K562 (cell line): ENCODE measurements around the gene TRPM2. TPM values are rescaled to one million over a fixed set of nuclear protein-coding genes. Genes with fewer than 3 reads are reported as not detected.

Source experiments
- ATAC-seq: fragments of 200-7000 bp; cut with Tn5 transposase; 3 replicates; pipeline ENCODE4 v1.9.1; 2020; ENCODE audit warnings: moderate library complexity
- BruUV-seq: library from RNA; stranded (reverse); fragments of 400-500 nt; replicated peaks from 2 replicates; lab custom pipeline; 2021; lab: Mats Ljungman, UMichigan
- CTCF ChIA-PET: fragments of 300-600 bp; formaldehyde crosslinking; extraction: SDS; loops from one replicate; lab custom pipeline; 2021; ENCODE audit warnings: low intra/inter-chr PET ratio; lab: Yijun Ruan, JAX
- POLR2A ChIA-PET: fragments of 300-600, 350-650 bp; sonication (Branson Sonifier 250); formaldehyde crosslinking; extraction: SDS; loops from one replicate; lab custom pipeline; 2021; ENCODE audit warnings: antibody characterized with exemption, inconsistent platforms; lab: Yijun Ruan, JAX
- DNase-seq, 4 experiments: peaks; one replicate each; pipeline versions ENCODE4 v3.0.0 to v3.0.0-alpha.2; 2011 to 2018; ENCODE audit warnings: low spot score in 3 of 4, mixed read lengths in 3 of 4; ENCODE audit errors: extremely low read depth in 1 of 4
- FAIRE-seq: peaks from 2 replicates; lab custom pipeline; 2011; peaks lifted over from hg19 to GRCh38; lab: Jason Lieb, UNC
- H2AFZ ChIP-seq: 2 replicates; pipeline ENCODE4 v1.6.0; 2011; ENCODE audit warnings: low read depth, low read length, control low read depth, inconsistent platforms
- H3K27ac ChIP-seq: fragments of 200-600 bp; 3 replicates; pipeline ENCODE4 v1.8.0; 2011; ENCODE audit warnings: low read depth, mild to moderate bottlenecking, control low read depth, inconsistent platforms, low read length, moderate library complexity, mixed read lengths; ENCODE audit errors: extremely low read depth
- H3K27me3 ChIP-seq, 2 experiments: fragments of 300-600 bp in 1 of 2; 2 replicates in 1 of 2; 3 replicates in 1 of 2; pipeline versions ENCODE4 v1.6.0 to v1.8.0; 2011; ENCODE audit warnings: inconsistent platforms in 2 of 2, low read length in 2 of 2, mild to moderate bottlenecking in 1 of 2, mixed read lengths in 1 of 2, moderate library complexity in 1 of 2; ENCODE audit not compliant: control insufficient read depth in 2 of 2, insufficient read depth in 2 of 2
- H3K36me3 ChIP-seq: fragments of 300-600 bp; 3 replicates; pipeline ENCODE4 v1.8.0; 2011; ENCODE audit warnings: mild to moderate bottlenecking, low read length, inconsistent platforms; ENCODE audit not compliant: control insufficient read depth, insufficient read depth
- H3K4me1 ChIP-seq, 2 experiments: fragments of 200-600 bp in 1 of 2; replicated peaks in 1 of 2; 2 replicates in 1 of 2; 3 replicates in 1 of 2; pipeline versions ENCODE4 v1.5.1 to v1.8.0; 2011; ENCODE audit warnings: inconsistent platforms in 2 of 2, low read length in 2 of 2, mild to moderate bottlenecking in 1 of 2, mixed read lengths in 1 of 2, moderate library complexity in 1 of 2; ENCODE audit not compliant: control insufficient read depth in 2 of 2, insufficient read depth in 2 of 2
- H3K4me2 ChIP-seq: 2 replicates; pipeline ENCODE4 v1.6.1; 2011; ENCODE audit warnings: low read length, control low read depth, inconsistent platforms, mixed read lengths; ENCODE audit not compliant: insufficient read depth
- H3K4me3 ChIP-seq: fragments of 200-600 bp; sonication (generic), shearing (Covaris generic); 2 replicates; pipeline ENCODE4 v1.5.1; 2016; ENCODE audit warnings: control low read depth, inconsistent platforms
- H3K79me2 ChIP-seq: fragments of 200-600 bp; 3 replicates; pipeline ENCODE4 v1.8.0; 2011; ENCODE audit warnings: low read length, inconsistent platforms; ENCODE audit not compliant: control insufficient read depth, insufficient read depth
- H3K9ac ChIP-seq, 2 experiments: 2 replicates each; pipeline versions ENCODE4 v1.6.0 to v1.6.1; 2011; ENCODE audit warnings: low read depth in 2 of 2, low read length in 2 of 2, control low read depth in 1 of 2, inconsistent platforms in 1 of 2, mild to moderate bottlenecking in 1 of 2, mixed read lengths in 1 of 2; ENCODE audit not compliant: insufficient read depth in 1 of 2
- H3K9me1 ChIP-seq: one replicate; pipeline ENCODE4 v1.6.0; 2011; ENCODE audit warnings: inconsistent platforms, mild to moderate bottlenecking, low read length, moderate library complexity; ENCODE audit not compliant: control insufficient read depth, insufficient read depth
- H3K9me3 ChIP-seq: replicated peaks from 2 replicates; pipeline ENCODE4 v1.5.1; 2011; ENCODE audit warnings: low read depth, low read length, inconsistent platforms; ENCODE audit not compliant: control insufficient read depth, insufficient read depth
- H4K20me1 ChIP-seq: replicated peaks from 2 replicates; pipeline ENCODE4 v1.6.1; 2011; ENCODE audit warnings: low read length, inconsistent platforms, mixed read lengths; ENCODE audit not compliant: control insufficient read depth, insufficient read depth
- DDX20 ChIP-seq: fragments of 450-650 bp; IDR thresholded peaks from 2 replicates; pipeline ENCODE4 v1.6.1; 2016; ENCODE audit warnings: missing genetic modification characterization, low read depth, mild to moderate bottlenecking, missing compliant biosample characterization, moderate library complexity
- ELF1 ChIP-seq: fragments of 200-800 bp; sonication (Bioruptor generic); IDR thresholded peaks from 2 replicates; pipeline ENCODE4 v1.6.1; 2016; ENCODE audit warnings: missing genetic modification characterization, missing compliant biosample characterization
- GABPB1 ChIP-seq: sonication (generic); formaldehyde crosslinking; IDR thresholded peaks from 2 replicates; pipeline ENCODE4 v1.8.0; 2022; ENCODE audit warnings: mild to moderate bottlenecking, missing genetic modification reagents
- JUNB ChIP-seq: fragments of 450-650 bp; formaldehyde crosslinking; conservative IDR thresholded peaks from 2 replicates; pipeline ENCODE4 v1.4.0; 2020; ENCODE audit warnings: mild to moderate bottlenecking
- NEUROD1 ChIP-seq: fragments of 150-350 bp; IDR thresholded peaks from 2 replicates; pipeline ENCODE4 v1.6.1; 2014; ENCODE audit warnings: borderline replicate concordance, low read length, low read depth; ENCODE audit not compliant: partially characterized antibody
- NFATC3 ChIP-seq: fragments of 450-650 bp; IDR thresholded peaks from 2 replicates; pipeline ENCODE4 v1.6.1; 2017; ENCODE audit warnings: mild to moderate bottlenecking
- POLR2H ChIP-seq: IDR thresholded peaks from 2 replicates; pipeline ENCODE4 v1.6.1; 2016; ENCODE audit warnings: missing genetic modification characterization, low read depth, mild to moderate bottlenecking, control low read depth, missing compliant biosample characterization, moderate library complexity
- SAP30 ChIP-seq: fragments of 200-600 bp; sonication (generic); IDR thresholded peaks from 2 replicates; pipeline ENCODE4 v1.6.1; 2012; ENCODE audit warnings: borderline replicate concordance, low read depth, mild to moderate bottlenecking, moderate library complexity, low read length, control low read depth, inconsistent platforms; ENCODE audit not compliant: insufficient read depth, poor library complexity, severe bottlenecking
- TBL1XR1 ChIP-seq, 2 experiments: IDR thresholded peaks; 2 replicates each; pipeline ENCODE4 v1.6.1; 2012; ENCODE audit warnings: improper control_type of control experiment in 2 of 2, low read length in 2 of 2, mild to moderate bottlenecking in 1 of 2
- TSHZ1 ChIP-seq: fragments of 250-450 bp; sonication (Bioruptor Pico); IDR thresholded peaks from 2 replicates; pipeline ENCODE4 v1.4.0; 2020; ENCODE audit warnings: mild to moderate bottlenecking, moderate library complexity
- ZFP30 ChIP-seq: fragments of 250-450 bp; sonication (Bioruptor Pico); IDR thresholded peaks from 2 replicates; pipeline ENCODE4 v1.8.0; 2022; ENCODE audit warnings: moderate library complexity, mild to moderate bottlenecking, inconsistent platforms, borderline replicate concordance
- WGBS: fragments of 100-300 bp; shearing (Covaris generic); methylation state at CpG from one replicate; pipeline ENCODE4 v1.1.6; 2016; ENCODE audit warnings: low coverage, mixed read lengths; ENCODE audit not compliant: insufficient coverage; ENCODE audit errors: missing lambda C conversion rate; 5-methylcytosine and 5-hydroxymethylcytosine counted together
- in situ Hi-C: fragments of 300-500 bp; cut with MboI; formaldehyde crosslinking; loops from 4 replicates; pipeline ENCODE4 v1.15.0; 2018; ENCODE audit warnings: inconsistent platforms, mixed read lengths
- intact Hi-C: fragments of 100-400 bp; cut with micrococcal nuclease; formaldehyde crosslinking; loops from 2 replicates; pipeline ENCODE4 v1.14.2; 2022
- polyA plus RNA-seq, 8 experiments: library from polyadenylated mRNA; depleted of rRNA in 4 of 8; stranded (reverse) in 5 of 8; unstranded in 3 of 8; fragments of >200 nt; fragmentation: Nextera tagmentation in 2 of 8; fragmentation: Illumina TruSeq in 1 of 8; extraction: Ambion mirVana in 2 of 8; extraction: Trizol in 1 of 8; gene quantifications; 2 replicates each; pipeline versions ENCODE4 v1.2.1 to v1.2.3, GENCODE V29; 2011 to 2014; ENCODE audit warnings: inconsistent platforms in 1 of 8, missing spikeins in 1 of 8
- total RNA-seq, 7 experiments: library from RNA; depleted of rRNA in 6 of 7; stranded (reverse); fragments of >200 nt in 6 of 7; fragmentation: Illumina TruSeq in 2 of 7; extraction: Trizol in 2 of 7; gene quantifications; 2 replicates each; pipeline versions ENCODE4 v1.2.1 to v1.2.3, GENCODE V29; 2011 to 2021; ENCODE audit warnings: low replicate concordance in 1 of 7
- TF ChIP-seq, protein P1 (sequence below): fragments of 450-650 bp; conservative IDR thresholded peaks from 2 replicates; pipeline ENCODE4 v1.6.1; 2016; ENCODE audit warnings: missing genetic modification characterization, low read depth, mild to moderate bottlenecking, control low read depth, missing compliant biosample characterization

Gene TRPM2
- total and polyA plus RNA-seq, 9 of the 15 experiments (the other 6 are each of a cell fraction or from before 2014, with no cell fraction given), result 0.33 to 2.1 (median 0.98) TPM; not detected in 2

GRCh38 chr21:44401386-44402160 is 48.2 kb downstream of the TRPM2 start (continued):
- TF ChIP-seq GABPB1 (no peak), NFATC3 (no peak), DDX20 (tag) (no peak), TBL1XR1 (IDR thresholded peaks at IDR 0.05; ENCODE audit: low read length in 2 of 2) (no peak), ZFP30 (CRISPR knock-in tag) (no peak), ELF1 (no peak)

DNA sequence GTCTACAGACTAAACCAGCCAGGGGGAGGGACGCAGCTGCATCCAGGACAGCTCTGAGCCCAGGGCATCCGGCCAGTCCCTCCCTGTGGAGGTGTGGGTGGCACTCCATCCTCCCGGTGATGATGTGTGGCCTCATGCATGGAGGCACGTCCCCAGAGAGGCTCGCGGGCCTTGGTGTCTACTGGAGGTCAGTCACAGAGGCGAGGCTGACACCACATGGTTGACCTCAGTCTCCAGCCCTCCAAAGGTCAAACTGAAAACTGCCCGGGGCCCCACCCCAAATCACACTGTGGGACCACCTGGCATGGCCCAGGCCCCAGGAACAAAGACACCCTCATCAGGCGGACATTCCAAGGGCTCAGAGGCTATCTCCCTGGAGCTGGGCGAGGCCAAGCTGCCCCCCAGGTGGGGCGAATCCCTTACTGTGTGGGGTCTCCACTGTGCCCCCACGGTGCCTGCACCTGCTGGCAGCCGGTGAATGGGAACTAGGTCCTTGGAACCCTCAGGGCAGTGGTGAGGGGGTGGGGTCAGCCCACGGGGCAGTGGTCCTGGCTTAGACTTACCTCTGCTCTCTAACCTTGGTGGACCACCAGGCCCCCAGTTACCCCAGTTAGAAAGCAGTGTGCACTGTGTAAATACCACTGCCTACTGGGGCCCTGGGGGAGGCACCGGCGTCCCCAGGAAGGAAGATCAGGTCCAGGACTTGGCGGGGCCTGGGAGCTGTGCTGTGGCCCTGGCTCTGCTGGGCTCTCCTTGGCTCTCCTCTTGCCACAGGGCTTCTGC is 49.1 kb downstream of the TRPM2 start:
- ChIA-PET POLR2A (interaction anchor here (0.7 kb wide), 1 partner anchor 641 kb away, joined by 3 read pairs; no protein-coding TSS in a partner anchor), CTCF (no interaction called here)
- FAIRE-seq (no peak), ATAC-seq (no peak), DNase-seq (no peak)
- peaks cover 14% of the 10 kb centered on the region; the same call in 1 of the 2 replicates for H3K9me3 ChIP-seq
- H3K4me3 ChIP-seq, result no peak overlapping the region
- no peaks in the 10 kb centered on the region for H4K20me1 ChIP-seq
- H3K79me2 ChIP-seq, result no peaks in the 10 kb centered on the region
- no peaks in the 10 kb centered on the region for H3K9me1 ChIP-seq
- WGBS, result 10% methylated on average over 17 of the region's 17 CpGs
- intact Hi-C loops (no loop called here), in situ Hi-C loops (no loop called here)
- peaks cover 0 to 6% of the 10 kb centered on the region in 2 experiments; a peak in 2 of 5 replicates for H3K4me1 ChIP-seq
- H2AFZ ChIP-seq, result no peak overlapping the region
- H3K27me3 ChIP-seq, result peaks cover 12 to 46% of the 10 kb centered on the region in 2 experiments; a peak in 3 of 5 replicates
- H3K36me3 ChIP-seq, result no peaks in the 10 kb centered on the region
- no peak overlapping the region for H3K4me2 ChIP-seq
- H3K9ac ChIP-seq, result no peak overlapping the region
- no TSS peak for BruUV-seq
- H3K27ac ChIP-seq, result no peak overlapping the region
- no peak for TF ChIP-seq SAP30
- TF ChIP-seq, protein P1, sequence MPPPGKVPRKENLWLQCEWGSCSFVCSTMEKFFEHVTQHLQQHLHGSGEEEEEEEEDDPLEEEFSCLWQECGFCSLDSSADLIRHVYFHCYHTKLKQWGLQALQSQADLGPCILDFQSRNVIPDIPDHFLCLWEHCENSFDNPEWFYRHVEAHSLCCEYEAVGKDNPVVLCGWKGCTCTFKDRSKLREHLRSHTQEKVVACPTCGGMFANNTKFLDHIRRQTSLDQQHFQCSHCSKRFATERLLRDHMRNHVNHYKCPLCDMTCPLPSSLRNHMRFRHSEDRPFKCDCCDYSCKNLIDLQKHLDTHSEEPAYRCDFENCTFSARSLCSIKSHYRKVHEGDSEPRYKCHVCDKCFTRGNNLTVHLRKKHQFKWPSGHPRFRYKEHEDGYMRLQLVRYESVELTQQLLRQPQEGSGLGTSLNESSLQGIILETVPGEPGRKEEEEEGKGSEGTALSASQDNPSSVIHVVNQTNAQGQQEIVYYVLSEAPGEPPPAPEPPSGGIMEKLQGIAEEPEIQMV, result no peak
- no peak for TF ChIP-seq POLR2H (tag)
- no peak for TF ChIP-seq TSHZ1 (CRISPR knock-in tag)
- no peak for TF ChIP-seq JUNB (CRISPR knock-in tag)
- no peak for TF ChIP-seq NEUROD1
